Measurements from ENCODE around the gene PHB1. TPM values are rescaled to one million over a fixed set of nuclear protein-coding genes. Genes with fewer than 3 reads are reported as not detected.

Gene PHB1
- total RNA-seq: 48.3 and 153 TPM in 2 replicates

DNA sequence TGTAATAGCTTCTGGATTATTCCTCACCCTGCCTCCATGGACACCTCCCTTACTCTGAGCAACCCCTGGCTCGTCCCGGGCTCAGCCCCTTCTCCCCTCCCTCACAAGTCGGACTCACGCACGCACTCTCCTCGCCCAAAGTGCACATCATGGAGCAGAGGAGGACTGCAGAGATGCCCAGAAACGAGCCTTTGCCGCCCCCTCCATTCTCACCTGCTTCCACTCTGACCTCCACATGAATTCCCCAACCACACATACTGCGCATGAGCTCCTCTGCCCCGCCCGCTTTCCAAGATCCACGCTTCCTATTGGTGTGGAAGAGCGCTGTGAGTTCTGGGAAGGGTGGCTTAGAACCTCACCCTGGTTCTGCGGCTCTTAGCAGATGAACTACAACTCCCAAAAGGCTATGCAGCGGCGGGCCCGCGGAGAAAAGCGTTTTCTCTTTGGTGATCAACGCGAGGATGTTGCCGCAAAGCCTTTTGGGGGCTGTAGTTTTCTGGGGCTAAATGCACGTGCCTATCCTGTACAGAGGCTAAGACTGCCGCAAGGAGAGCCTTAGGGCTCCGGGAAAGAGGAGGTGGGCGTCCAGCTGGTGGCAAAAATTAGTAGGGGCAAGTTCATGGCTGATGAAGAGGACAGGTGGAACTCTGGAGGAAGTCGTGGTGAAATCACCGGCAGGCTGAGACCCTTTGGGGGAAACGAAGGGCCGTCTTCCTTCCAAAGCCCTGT is at the start of gene PHB1:
TSS of gene PHB1 (minus strand) at position 261 of the 729 bp plus-strand sequence. CDS start 1,618 bp downstream, outside the sequence.

DNA sequence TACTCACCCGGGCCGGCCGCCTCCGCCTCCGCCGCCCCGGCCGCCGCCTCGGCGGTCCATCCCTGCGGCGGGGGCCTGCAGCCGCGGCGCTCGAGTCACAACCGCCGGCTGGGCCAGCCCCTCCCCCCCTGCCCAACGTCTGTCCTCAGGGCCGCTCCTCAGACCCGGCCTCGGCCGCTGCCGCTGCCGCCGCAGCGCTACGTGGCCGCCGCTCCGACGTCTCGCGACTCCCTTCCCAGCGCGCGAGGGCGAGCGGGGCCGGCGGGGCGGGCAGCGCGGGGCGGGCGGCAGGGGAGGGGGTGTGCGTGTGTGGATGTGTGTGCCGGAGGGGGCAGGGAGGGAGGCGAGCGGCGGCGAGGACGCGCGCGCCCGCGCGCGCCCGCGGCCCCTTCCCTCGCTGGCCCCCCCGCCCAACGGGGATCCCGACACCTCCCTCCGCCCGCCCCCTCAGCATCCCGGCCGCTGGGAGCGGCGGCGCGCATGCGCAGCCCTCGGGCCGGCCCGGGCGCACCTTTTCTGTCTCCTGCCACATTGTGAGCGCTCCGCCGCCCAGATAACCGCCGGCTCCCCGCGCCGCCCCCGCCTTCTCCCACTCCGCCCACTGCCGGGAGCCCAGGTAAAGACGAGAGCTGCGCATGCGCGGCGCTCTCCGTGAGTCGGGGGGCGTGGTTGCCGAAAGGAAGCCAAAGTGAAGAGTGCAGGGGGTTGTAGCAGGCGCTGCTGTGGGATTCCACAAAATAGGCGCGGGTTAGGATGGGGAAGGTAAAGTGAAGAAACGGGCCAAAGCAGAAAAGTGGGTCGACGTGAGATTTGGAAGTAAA is 52.6 kb downstream of the PHB1 start, which contains the start of gene ZNF652:
TSS of gene ZNF652 (minus strand) at position 349 of the 821 bp plus-strand sequence. CDS start 44,525 bp downstream, outside the sequence.

Small RNA genes within 50 kb of the gene (small RNA-seq; reads per million reads assigned to genes)
- not detected for gene RF00019

Other genes starting within 250 kb of the PHB1 start
- not detected in 2 replicates for gene GNGT2, start 204.3 kb downstream of the PHB1 start, total RNA-seq
- gene ABI3, start 204.2 kb downstream of the PHB1 start, total RNA-seq: not detected in 2 replicates
- gene PHOSPHO1, start 184.1 kb downstream of the PHB1 start, total RNA-seq: not detected in 2 replicates
- gene ZNF652, start 52.6 kb downstream of the PHB1 start, total RNA-seq: 37.7 and 40.0 TPM in 2 replicates
- not detected in 2 replicates for gene NGFR, start 80.4 kb upstream of the PHB1 start, total RNA-seq
- gene NXPH3, start 161.0 kb upstream of the PHB1 start, total RNA-seq: 2.0 and 2.1 TPM in 2 replicates

All from placental epithelial cell (primary cell).